HG03025 (cell line): ENCODE data around the gene ZC3H7B.
"Not testable (repeated sequence)": the region's sequence is repeated elsewhere in the genome, so short reads cannot be mapped to it uniquely, and the experiment has no call there.

Experiments used
- ATAC-seq: cut with Tn5 transposase; IDR thresholded peaks from one replicate; pipeline ENCODE4 v1.9.1; 2021; ENCODE audit warnings: mild to moderate bottlenecking, moderate library complexity; ENCODE audit not compliant: unreplicated experiment, low FRiP score

The ZC3H7B gene

GRCh38 chr22:41368543-41369423 lies 67.5 kb downstream of the ZC3H7B start:
- no peak for ATAC-seq

GRCh38 chr22:41369424-41369745 lies 68.1 kb downstream of the ZC3H7B start:
- no peak for ATAC-seq

- no peak for ATAC-seq
Measured at GRCh38 chr22:41369837-41370236, 68.5 kb downstream of the ZC3H7B start.

- ATAC-seq: no peak
Measured at GRCh38 chr22:41377846-41378245, 76.5 kb downstream of the ZC3H7B start.

- ATAC-seq: no peak
Measured at GRCh38 chr22:41380993-41381328, 79.6 kb downstream of the ZC3H7B start.

GRCh38 chr22:41381329-41382097 lies 80.2 kb downstream of the ZC3H7B start, which contains the start of gene TEF:
Gene TEF (plus strand): TSS chr22:41381942. CDS start chr22:41382045, 103 bp downstream.
- ATAC-seq: peak; percentile 84

GRCh38 chr22:41382098-41382578 lies 80.8 kb downstream of the ZC3H7B start:
- ATAC-seq: peak; percentile 30

GRCh38 chr22:41382610-41383009 lies 81.3 kb downstream of the ZC3H7B start:
- no peak for ATAC-seq

- no peak for ATAC-seq
Measured at GRCh38 chr22:41383085-41383484, 81.8 kb downstream of the ZC3H7B start.

- no peak for ATAC-seq
Measured at GRCh38 chr22:41384128-41384527, 82.8 kb downstream of the ZC3H7B start.

GRCh38 chr22:41387341-41387740 lies 86.0 kb downstream of the ZC3H7B start:
- ATAC-seq: no peak

- ATAC-seq: no peak
Measured at GRCh38 chr22:41394012-41394356, 92.7 kb downstream of the ZC3H7B start.

- ATAC-seq: no peak
Measured at GRCh38 chr22:41395531-41396240, 94.4 kb downstream of the ZC3H7B start.

GRCh38 chr22:41397143-41397811 lies 96.0 kb downstream of the ZC3H7B start:
- no peak for ATAC-seq

- no peak for ATAC-seq
Measured at GRCh38 chr22:41398921-41399320, 97.6 kb downstream of the ZC3H7B start.

GRCh38 chr22:41401781-41402648 lies 100.7 kb downstream of the ZC3H7B start:
- ATAC-seq: no peak

GRCh38 chr22:41402851-41403250 lies 101.5 kb downstream of the ZC3H7B start:
- not testable (repeated sequence) for ATAC-seq

GRCh38 chr22:41403532-41404318 lies 102.4 kb downstream of the ZC3H7B start:
- ATAC-seq: no peak

- no peak for ATAC-seq
Measured at GRCh38 chr22:41405588-41405987, 104.3 kb downstream of the ZC3H7B start.
